Sigmoid colon (tissue), 4 donors: ENCODE data around the gene PRICKLE2.

Experiments
- CTCF ChIP-seq, 4 experiments: fragments of 450-650 bp in 3 of 4; fragments of 200-600 bp in 1 of 4; IDR thresholded peaks; one replicate each; pipeline ENCODE4 v1.5.1; 2016 to 2019; ENCODE audit warnings: antibody characterized with exemption in 4 of 4, mild to moderate bottlenecking in 3 of 4, moderate library complexity in 2 of 4
- EP300 ChIP-seq, 4 donors: sonication (generic); formaldehyde crosslinking; IDR thresholded peaks; one replicate each; pipeline ENCODE4 v1.6.1; 2017; ENCODE audit warnings: antibody characterized with exemption in 4 of 4
- POLR2A ChIP-seq, 2 donors: fragments of 450-650 bp; IDR thresholded peaks; one replicate each; pipeline ENCODE4 v1.6.1; 2016; ENCODE audit warnings: antibody characterized with exemption in 2 of 2, mild to moderate bottlenecking in 2 of 2, moderate library complexity in 2 of 2
- POLR2AphosphoS5 ChIP-seq, 4 donors: sonication (generic); formaldehyde crosslinking; IDR thresholded peaks; one replicate each; pipeline ENCODE4 v1.6.1; 2017; ENCODE audit warnings: antibody characterized with exemption in 4 of 4

GRCh38 chr3:64254443-64254842 is 29.2 kb upstream of the PRICKLE2 start:
- TF ChIP-seq EP300 (IDR thresholded peaks at IDR 0.05) (no peak), POLR2AphosphoS5 (IDR thresholded peaks at IDR 0.05) (no peak), CTCF (IDR thresholded peaks at IDR 0.05) (no peak), POLR2A (IDR thresholded peaks at IDR 0.05) (no peak)
